RWPE1 (cell line): Measurements from ENCODE around the gene TSPAN11.

Source experiments
- CTCF ChIA-PET: fragments of 350-600 bp; sonication (Branson Sonifier 250); formaldehyde crosslinking; extraction: SDS; loops from one replicate; lab custom pipeline; 2021; lab: Yijun Ruan, JAX
- POLR2A ChIA-PET: fragments of 400-600 bp; formaldehyde crosslinking; extraction: SDS; loops from one replicate; lab custom pipeline; 2020; ENCODE audit warnings: antibody characterized with exemption; ENCODE audit not compliant: low non-redundant PET; lab: Yijun Ruan, JAX
- DNase-seq: peaks from one replicate; pipeline ENCODE4 v3.0.0; 2012; ENCODE audit warnings: low spot score
- H3K27ac ChIP-seq: fragments of 450-650 bp; 2 replicates; pipeline ENCODE4 v1.5.1; 2017
- TF ChIP-seq, protein P1 (sequence below): fragments of 450-650 bp; conservative IDR thresholded peaks from 2 replicates; pipeline ENCODE4 v1.5.1; 2017; ENCODE audit warnings: low read depth, mild to moderate bottlenecking

TSPAN11 gene

GRCh38 chr12:31004666-31005065 lies 78.1 kb downstream of the TSPAN11 start:
- DNase-seq, result no peak
- ChIA-PET POLR2A (no interaction called here), CTCF (no interaction called here)
- TF ChIP-seq, protein P1, sequence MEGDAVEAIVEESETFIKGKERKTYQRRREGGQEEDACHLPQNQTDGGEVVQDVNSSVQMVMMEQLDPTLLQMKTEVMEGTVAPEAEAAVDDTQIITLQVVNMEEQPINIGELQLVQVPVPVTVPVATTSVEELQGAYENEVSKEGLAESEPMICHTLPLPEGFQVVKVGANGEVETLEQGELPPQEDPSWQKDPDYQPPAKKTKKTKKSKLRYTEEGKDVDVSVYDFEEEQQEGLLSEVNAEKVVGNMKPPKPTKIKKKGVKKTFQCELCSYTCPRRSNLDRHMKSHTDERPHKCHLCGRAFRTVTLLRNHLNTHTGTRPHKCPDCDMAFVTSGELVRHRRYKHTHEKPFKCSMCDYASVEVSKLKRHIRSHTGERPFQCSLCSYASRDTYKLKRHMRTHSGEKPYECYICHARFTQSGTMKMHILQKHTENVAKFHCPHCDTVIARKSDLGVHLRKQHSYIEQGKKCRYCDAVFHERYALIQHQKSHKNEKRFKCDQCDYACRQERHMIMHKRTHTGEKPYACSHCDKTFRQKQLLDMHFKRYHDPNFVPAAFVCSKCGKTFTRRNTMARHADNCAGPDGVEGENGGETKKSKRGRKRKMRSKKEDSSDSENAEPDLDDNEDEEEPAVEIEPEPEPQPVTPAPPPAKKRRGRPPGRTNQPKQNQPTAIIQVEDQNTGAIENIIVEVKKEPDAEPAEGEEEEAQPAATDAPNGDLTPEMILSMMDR, result no peak
- no peak overlapping the region for H3K27ac ChIP-seq

- CTCF ChIA-PET, result no interaction called here
- DNase-seq, result no peak
- POLR2A ChIA-PET, result no interaction called here
- peak overlapping the region; percentile 73 for H3K27ac ChIP-seq
- TF ChIP-seq, protein P1, result no peak
These were observed 78.9 kb downstream of the TSPAN11 start for GRCh38 chr12:31005256-31005943.

- peak; percentile 46 for DNase-seq
These were observed 79.4 kb downstream of the TSPAN11 start for GRCh38 chr12:31005944-31006361.

DNA sequence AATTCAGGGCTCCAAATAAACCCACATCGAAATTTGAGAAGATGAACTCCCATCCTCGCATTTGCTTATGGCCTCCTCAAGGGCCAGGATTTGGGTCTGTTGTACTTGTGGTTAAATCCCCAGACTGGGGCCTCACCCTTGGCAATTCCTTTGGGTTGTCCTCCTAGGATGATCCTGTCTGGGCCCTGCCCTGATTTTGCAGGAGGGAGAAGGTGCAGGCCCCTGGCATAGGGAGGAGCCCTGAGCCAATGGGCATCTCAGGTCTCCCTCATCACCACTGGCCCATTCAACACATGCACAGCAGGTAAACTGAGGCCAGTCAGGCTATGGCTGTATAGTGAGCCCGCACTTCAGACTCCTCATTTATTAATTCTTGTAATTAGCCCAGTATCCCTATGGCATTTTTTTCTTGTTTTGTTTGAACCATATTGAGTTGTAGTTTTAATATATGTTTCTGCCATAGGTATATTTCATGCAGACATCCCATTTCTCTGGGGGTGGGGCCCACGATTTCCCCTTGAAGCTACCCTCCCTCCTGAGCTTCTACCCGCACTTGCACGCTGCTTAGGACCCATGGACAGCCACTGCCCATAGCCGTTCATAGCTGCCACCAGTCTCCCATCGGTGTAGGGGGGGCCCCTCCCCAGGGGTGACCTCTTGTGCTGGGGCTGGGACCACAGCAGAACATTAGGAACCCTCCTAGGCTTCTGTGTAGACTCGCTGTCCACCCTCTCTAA lies 80.0 kb downstream of the TSPAN11 start:
- DNase-seq, result no peak
- peak overlapping the region; percentile 73 for H3K27ac ChIP-seq
- ChIA-PET POLR2A (no interaction called here), CTCF (no interaction called here)
- TF ChIP-seq, protein P1, result no peak

More at GRCh38 chr12:31005944-31006361, 79.4 kb downstream of the TSPAN11 start:
- peak overlapping the region; percentile 73 for H3K27ac ChIP-seq
- TF ChIP-seq, protein P1, result no peak
- ChIA-PET CTCF (no interaction called here), POLR2A (no interaction called here)

DNA sequence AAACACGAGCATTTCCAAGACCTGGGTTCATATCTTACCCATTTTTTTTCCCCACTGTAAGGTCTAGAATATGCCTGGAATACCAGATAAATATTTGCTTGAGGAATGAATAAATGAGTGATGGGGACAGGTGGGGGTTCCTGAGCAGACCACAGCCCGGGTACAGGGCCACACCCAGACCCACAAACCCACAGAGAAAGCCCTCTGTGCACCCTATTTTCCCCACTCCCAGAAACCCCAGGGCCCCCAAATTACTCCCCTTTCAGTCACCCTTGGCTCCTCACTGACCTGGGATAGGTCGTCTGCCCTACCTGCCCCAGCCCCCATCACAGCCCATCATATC lies 80.6 kb downstream of the TSPAN11 start:
- ChIA-PET CTCF (no interaction called here), POLR2A (no interaction called here)
- TF ChIP-seq, protein P1, result no peak
- DNase-seq, result no peak
- no peak overlapping the region for H3K27ac ChIP-seq

DNA sequence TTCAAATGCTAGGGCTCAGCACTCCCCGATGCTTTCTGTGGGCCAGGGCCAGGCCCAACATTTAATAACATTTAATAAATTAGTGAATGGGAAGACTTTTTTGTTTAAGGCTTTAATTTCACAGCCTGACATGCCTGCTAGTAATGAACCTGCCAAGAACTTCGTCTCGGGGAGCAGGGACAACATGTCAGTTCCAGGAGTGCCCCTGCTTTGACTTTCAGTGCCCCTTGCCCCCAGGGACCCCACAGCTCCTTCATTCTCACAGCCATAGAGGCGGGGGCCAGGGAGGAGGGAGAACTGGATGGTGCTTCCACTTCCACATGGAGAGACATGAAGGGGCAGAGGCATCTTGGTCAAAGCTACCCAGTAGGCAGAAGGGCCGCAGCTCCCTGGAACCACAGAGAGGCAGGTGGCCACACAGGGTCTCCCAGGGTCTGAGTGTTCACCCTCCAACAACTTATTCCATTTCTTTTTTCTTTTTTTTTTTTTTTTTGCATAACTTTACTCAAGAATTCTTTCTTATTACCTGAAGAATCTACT lies 81.2 kb downstream of the TSPAN11 start:
- DNase-seq, result no peak
- TF ChIP-seq, protein P1, result no peak
- H3K27ac ChIP-seq, result no peak overlapping the region
- POLR2A ChIA-PET, result interaction anchor here (0.7 kb wide), 1 partner anchor 71 kb away, joined by 4 read pairs; no protein-coding TSS in a partner anchor
- CTCF ChIA-PET, result interaction anchor here (0.5 kb wide), 1 partner anchor 216 kb away, joined by 3 read pairs; no protein-coding TSS in a partner anchor
